ENCODE measurements around the gene SPCS2. TPM values are rescaled to one million over a fixed set of nuclear protein-coding genes. Genes with fewer than 3 reads are reported as not detected.

SPCS2 gene
- total RNA-seq, 4 donors from 2014 or later = 28.3 to 95.7 (median 61.7) TPM

- H3K4me1 ChIP-seq = peaks cover 0 to 15% (median 4%) of the 10 kb centered on the region in 4 donors
- H3K27me3 ChIP-seq = no peaks in the 10 kb centered on the region
- DNase-seq (ENCODE audit: low spot score in 2 of 2) = no peak
- TF ChIP-seq, protein P1, sequence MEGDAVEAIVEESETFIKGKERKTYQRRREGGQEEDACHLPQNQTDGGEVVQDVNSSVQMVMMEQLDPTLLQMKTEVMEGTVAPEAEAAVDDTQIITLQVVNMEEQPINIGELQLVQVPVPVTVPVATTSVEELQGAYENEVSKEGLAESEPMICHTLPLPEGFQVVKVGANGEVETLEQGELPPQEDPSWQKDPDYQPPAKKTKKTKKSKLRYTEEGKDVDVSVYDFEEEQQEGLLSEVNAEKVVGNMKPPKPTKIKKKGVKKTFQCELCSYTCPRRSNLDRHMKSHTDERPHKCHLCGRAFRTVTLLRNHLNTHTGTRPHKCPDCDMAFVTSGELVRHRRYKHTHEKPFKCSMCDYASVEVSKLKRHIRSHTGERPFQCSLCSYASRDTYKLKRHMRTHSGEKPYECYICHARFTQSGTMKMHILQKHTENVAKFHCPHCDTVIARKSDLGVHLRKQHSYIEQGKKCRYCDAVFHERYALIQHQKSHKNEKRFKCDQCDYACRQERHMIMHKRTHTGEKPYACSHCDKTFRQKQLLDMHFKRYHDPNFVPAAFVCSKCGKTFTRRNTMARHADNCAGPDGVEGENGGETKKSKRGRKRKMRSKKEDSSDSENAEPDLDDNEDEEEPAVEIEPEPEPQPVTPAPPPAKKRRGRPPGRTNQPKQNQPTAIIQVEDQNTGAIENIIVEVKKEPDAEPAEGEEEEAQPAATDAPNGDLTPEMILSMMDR (IDR thresholded peaks at IDR 0.05) = no peak
- TF ChIP-seq EP300 (IDR thresholded peaks at IDR 0.05) (no peak), POLR2A (IDR thresholded peaks at IDR 0.05) (no peak)
- no peak overlapping the region for H3K27ac ChIP-seq
- H3K9me3 ChIP-seq = no peaks in the 10 kb centered on the region
- no peak overlapping the region for H3K4me3 ChIP-seq
- H3K36me3 ChIP-seq = no peaks in the 10 kb centered on the region
These were observed 79.3 kb downstream of the SPCS2 start for GRCh38 chr11:75028321-75028720.

Small RNAs within 50 kb of the gene (small RNA-seq; reads per million reads assigned to genes)
- not detected for gene RNU6-216P

Other genes starting within 250 kb of the SPCS2 start
- not detected for gene CHRDL2, start 217.8 kb upstream of the SPCS2 start, total RNA-seq
- 10 to 100 TPM; 20.1 to 23.4 (median 22.3) TPM for gene RNF169, start 200.4 kb upstream of the SPCS2 start, total RNA-seq
- gene XRRA1, start 175 bp upstream of the SPCS2 start, total RNA-seq = 10 to 100 TPM; 13.5 to 51.6 (median 25.3) TPM
- gene NEU3, start 39.7 kb downstream of the SPCS2 start, total RNA-seq = 10 to 100 TPM in 3 of 4 donors, 1 to 10 TPM in 1; 5.0 to 20.2 (median 12.7) TPM
- 1 to 10 TPM in 3 of 4 donors, under 1 TPM in 1; 0.87 to 2.3 (median 1.5) TPM for gene OR2AT4, start 147.6 kb downstream of the SPCS2 start, total RNA-seq
- 100 to 1,000 TPM in 1 of 4 donors, 10 to 100 TPM in 3; 50.4 to 160 (median 66.3) TPM for gene SLCO2B1, start 201.8 kb downstream of the SPCS2 start, total RNA-seq

All from tibial nerve (tissue), 4 donors.